Measurements from ENCODE around the gene CDH12.

DNA sequence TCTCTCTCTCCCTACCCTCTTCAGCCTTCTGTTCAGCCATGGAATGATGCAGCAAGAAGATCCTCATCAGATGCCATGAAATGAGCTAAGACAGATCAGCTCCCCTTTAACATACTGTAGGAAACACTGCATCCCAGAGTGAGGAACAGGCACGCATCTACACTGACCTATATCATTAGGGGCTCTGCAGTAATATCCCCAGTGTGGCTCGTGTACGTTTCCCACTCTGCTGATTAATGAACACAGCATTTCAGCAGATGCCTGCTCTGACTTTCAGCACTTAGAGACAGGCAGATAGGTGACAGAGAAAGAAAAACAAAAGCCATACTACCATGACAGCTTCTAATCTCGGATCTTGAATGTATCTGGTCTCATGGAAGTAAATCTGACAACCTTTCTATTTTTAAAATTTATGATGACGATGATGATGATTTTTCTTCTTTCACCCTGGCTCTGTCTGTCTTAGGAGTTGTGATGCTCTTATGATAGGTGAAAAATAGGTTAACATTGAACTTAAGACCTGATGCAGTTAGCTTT lies 750.3 kb downstream of the CDH12 start:
- TF ChIP-seq, protein P1, sequence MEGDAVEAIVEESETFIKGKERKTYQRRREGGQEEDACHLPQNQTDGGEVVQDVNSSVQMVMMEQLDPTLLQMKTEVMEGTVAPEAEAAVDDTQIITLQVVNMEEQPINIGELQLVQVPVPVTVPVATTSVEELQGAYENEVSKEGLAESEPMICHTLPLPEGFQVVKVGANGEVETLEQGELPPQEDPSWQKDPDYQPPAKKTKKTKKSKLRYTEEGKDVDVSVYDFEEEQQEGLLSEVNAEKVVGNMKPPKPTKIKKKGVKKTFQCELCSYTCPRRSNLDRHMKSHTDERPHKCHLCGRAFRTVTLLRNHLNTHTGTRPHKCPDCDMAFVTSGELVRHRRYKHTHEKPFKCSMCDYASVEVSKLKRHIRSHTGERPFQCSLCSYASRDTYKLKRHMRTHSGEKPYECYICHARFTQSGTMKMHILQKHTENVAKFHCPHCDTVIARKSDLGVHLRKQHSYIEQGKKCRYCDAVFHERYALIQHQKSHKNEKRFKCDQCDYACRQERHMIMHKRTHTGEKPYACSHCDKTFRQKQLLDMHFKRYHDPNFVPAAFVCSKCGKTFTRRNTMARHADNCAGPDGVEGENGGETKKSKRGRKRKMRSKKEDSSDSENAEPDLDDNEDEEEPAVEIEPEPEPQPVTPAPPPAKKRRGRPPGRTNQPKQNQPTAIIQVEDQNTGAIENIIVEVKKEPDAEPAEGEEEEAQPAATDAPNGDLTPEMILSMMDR (IDR thresholded peaks at IDR 0.05; ENCODE audit: insufficient read depth, low read length, poor library complexity, severe bottlenecking): no peak
- no peak for TF ChIP-seq EZH2phosphoT487 (conservative IDR thresholded peaks at IDR 0.05; ENCODE audit: low read length)
